GM23248 (cell line): ENCODE data around the gene MEIS2.

Experiments
- EZH2 ChIP-seq: fragments of 200-600 bp; sonication (generic); IDR thresholded peaks from 2 replicates; pipeline ENCODE4 v1.6.1; 2018; ENCODE audit warnings: antibody characterized with exemption, mild to moderate bottlenecking; ENCODE audit not compliant: insufficient read depth, poor library complexity, severe bottlenecking
- EZH2phosphoT487 ChIP-seq: fragments of 200-600 bp; sonication (generic); IDR thresholded peaks from 2 replicates; pipeline ENCODE4 v1.6.1; 2018; ENCODE audit warnings: antibody characterized with exemption, moderate library complexity, mild to moderate bottlenecking, low read depth; ENCODE audit not compliant: insufficient read depth

DNA sequence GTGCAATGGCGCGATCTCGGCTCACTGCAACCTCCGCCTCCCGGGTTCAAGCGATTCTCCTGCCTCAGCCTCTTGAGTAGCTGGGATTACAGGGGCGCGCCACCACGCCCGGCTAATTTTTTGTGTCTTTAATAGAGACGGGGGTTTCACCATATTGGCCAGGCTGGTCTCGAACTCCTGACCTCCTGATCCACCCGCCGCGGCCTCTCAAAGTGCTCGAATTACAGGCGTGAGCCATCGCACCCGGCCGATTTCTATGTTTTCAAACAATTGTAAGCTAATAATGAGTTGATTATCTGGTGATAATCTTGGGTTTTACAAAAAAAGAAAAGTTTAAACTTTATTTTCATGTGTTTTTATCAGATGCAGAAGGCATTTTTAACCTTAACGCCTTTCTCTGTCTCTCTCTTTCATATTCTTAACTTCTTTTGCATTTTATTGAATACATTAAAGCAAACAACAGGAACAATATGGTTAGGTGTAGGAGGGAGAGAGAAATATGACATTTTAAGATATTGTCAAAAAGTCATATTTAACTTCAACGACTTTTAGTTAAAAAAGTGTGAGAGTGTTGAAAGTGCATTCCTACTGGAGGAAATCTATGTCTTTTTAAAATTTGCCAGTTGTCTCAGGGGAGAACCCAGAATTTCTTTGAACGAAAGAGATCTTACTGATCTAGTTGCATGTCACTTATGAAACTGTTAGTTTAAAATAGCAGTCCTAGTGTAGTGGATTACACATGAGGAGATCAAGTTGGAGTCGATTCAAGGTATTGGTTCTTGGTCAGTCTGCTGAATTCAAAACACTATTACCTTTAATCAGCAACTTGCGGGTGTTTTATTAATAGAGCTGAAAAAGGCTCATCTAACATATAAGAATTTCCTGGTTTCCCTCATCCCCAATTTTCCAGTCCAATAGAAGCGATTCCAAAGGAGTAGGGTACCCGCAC, 3.4 kb upstream of the MEIS2 start:
- TF ChIP-seq EZH2: no peak
- TF ChIP-seq EZH2phosphoT487: no peak
